Measurements from ENCODE around the gene CCDC83.
A peak's percentile ranks its signal among the peaks of the same experiment; 100 is the strongest.

The CCDC83 gene

GRCh38 chr11:85855341-85855656 is at the start of gene CCDC83:
Gene CCDC83, plus strand, starts transcription at chr11:85855383. Its CDS starts 9,741 bp downstream, at chr11:85865124.
- DNase-seq: no peak

GRCh38 chr11:85805387-85805786 is 49.8 kb upstream of the CCDC83 start:
- no peak for DNase-seq

DNA sequence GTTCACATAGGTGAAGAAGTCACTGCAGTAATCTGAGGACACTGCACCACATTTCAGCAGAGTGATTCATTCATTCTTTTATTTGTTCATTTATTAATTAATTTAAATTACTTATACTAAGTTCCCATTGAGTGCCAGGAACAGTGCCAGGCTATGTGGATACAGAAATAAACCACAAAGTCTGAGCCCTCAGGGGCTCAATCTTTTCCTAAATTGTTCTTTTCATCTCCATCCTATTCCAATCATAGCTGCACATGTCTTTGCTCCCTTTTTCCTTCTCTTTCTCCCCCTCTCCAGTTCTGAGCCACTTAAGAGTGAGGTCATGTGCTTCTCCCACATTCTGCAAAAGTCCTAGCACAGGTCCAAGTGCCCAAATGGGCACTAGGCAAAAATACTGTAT is 49.2 kb upstream of the CCDC83 start:
- DNase-seq: no peak

- no peak for DNase-seq
Measured at GRCh38 chr11:85806876-85807275, 48.3 kb upstream of the CCDC83 start.

DNA sequence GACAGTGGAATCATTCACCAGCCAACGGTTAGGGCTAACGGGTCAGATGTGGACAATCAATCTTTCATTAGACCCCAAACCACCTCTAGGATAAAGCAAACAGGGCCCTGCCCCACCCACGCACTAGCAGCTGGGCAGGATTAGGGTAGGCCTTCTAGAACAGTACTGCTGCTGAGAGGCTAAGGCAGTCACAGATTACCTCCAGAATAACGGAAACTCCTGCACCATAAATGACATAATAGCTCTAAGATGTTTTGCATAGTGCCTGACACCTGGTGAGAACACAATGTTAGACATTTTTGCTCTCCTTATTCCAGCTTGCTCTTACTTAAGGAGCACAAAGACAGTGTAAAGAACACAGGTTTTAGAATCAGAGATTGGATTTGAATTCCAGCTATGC is 46.0 kb upstream of the CCDC83 start:
- no peak for DNase-seq

- peak; percentile 14 for DNase-seq
Measured at GRCh38 chr11:85809863-85810262, 45.3 kb upstream of the CCDC83 start.

DNA sequence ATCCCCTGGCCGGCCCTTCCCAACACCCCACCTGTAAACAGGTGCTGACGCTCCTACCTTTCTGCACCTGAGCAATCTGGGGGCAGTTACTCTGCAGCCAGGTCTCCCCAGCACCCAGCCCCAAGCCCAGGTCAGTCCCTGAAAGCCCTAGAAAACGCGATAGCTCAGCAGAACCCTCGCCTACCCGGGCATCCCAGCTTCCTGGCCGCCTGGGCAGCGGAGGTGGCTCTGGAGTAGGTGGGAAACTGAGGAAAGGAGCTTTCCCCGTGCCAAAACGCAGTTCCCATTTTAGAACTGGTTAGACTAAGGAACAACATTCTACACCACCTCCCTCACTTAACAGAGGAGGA is 44.7 kb upstream of the CCDC83 start:
- no peak for DNase-seq

GRCh38 chr11:85810871-85811611 is 44.1 kb upstream of the CCDC83 start, which contains the start of gene SYTL2:
Gene SYTL2, minus strand, starts transcription at chr11:85811141. Its CDS starts 53,416 bp downstream, at chr11:85757725.
- peak; percentile 76 for DNase-seq

GRCh38 chr11:85811624-85812023 is 43.6 kb upstream of the CCDC83 start:
- DNase-seq: no peak

- no peak for DNase-seq
Measured at GRCh38 chr11:85813721-85814120, 41.5 kb upstream of the CCDC83 start.

GRCh38 chr11:85815186-85815931 is 39.8 kb upstream of the CCDC83 start:
- DNase-seq: no peak

DNA sequence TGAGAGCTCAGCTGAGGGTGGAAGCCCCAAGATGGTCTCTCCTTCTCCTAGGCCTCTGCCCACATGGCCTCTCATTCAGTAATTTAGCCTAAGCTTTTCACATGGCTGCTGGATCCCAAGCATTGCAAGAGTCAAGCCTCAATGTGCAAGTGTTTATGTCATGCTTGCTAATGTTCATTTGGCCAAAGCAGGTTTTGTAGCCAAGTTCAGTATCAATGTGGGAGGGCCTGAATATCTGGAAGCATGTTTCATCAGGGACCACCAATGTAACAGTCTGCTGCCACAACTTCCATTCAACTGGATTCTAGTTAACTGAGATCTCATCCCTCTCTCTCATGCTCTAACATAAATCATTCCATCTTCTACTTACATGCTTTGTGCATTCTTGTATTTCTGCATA is 35.7 kb upstream of the CCDC83 start:
- DNase-seq: no peak

DNA sequence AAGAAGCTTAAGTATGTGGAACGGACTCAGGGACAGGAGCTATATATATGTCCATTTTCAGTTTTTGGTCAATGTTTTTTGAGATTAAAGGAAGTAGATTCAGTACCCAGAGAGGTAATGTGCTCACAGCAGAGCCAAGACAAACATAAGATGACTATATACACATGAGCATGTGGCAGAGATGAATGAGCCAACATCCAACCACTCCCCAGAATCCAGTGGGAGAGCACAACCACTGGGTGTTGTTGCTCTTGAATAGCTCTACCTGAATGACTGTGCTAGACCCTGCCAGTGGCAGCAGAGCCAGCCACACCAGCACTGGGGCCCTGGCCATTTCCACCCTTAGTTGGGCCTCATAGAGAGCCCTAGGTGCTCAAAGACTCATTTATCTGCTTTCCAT is 33.5 kb upstream of the CCDC83 start:
- DNase-seq: no peak

DNA sequence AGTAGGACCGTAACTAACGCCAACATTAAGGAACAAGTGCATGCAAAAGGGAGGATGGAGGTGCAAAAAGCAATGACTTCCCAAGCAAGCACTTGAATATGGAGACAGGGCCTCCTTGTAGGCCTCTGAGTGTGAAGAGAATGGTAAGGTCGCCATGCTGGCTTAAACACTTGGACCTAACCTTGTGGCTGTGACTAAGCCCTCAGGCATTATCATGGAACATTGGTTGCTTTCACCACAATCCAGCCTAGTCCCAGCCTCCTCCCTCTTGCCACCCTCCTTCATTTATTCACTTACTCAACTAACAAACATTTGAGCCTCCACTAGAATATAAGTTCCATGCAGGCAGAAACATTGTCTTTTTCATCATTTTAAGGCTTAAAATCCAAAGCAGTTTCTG is 32.4 kb upstream of the CCDC83 start:
- DNase-seq: no peak

DNA sequence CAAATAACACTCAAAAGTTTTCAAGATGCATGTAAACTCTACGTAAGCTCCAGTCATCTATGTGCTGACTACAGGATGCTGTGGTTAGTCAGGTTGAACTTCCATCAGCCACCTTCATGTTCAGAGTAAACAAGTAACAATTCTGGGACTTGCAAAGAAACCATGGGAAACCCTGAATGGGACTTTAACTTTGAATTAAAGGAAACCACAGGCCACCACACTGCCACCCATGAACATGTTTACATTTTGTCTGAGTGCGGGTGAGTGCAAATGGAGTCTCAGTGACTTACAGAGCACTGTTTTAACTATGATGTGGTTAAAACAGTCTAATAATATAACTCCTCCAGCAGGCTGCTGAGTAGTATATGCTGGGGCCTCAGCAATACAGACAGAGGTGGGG is 31.4 kb upstream of the CCDC83 start:
- peak; percentile 29 for DNase-seq

GRCh38 chr11:85825616-85826015 is 29.6 kb upstream of the CCDC83 start:
- DNase-seq: no peak

DNA sequence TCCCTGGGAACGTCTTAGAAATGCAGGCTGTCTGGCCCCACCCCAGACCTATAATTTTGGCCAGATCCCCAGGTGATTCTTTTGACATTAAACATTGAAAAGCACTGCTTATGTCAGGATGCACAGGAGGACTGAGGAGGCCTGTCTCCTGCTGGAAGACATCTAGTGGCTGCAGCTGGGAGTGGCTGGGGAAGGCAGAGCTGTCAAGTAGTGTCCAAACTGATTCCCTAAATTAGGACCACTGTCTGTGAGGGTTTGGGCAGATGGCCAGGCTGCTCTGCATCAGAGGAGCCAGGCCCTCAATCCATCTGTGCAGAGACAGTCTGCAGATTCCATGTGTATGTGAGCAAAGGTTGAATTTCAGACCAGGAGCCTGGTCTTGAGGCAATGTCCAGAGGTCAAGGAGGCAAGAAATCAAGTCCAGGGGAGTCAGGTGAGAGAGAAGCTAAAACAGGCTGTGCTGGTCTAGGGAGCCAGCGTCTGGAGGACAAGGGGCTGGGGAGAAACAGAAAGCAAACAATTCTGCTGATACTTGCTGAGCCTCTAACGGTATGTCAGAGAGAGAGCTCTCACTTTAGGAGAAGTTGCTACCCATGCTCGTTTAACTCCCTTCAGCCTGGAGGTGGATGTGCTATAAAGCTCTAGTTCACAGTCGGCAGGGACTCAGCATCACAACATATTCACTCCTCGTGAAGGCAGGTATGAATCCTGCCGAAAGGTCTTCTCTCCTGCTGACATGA is 28.9 kb upstream of the CCDC83 start:
- peak; percentile 14 for DNase-seq

DNA sequence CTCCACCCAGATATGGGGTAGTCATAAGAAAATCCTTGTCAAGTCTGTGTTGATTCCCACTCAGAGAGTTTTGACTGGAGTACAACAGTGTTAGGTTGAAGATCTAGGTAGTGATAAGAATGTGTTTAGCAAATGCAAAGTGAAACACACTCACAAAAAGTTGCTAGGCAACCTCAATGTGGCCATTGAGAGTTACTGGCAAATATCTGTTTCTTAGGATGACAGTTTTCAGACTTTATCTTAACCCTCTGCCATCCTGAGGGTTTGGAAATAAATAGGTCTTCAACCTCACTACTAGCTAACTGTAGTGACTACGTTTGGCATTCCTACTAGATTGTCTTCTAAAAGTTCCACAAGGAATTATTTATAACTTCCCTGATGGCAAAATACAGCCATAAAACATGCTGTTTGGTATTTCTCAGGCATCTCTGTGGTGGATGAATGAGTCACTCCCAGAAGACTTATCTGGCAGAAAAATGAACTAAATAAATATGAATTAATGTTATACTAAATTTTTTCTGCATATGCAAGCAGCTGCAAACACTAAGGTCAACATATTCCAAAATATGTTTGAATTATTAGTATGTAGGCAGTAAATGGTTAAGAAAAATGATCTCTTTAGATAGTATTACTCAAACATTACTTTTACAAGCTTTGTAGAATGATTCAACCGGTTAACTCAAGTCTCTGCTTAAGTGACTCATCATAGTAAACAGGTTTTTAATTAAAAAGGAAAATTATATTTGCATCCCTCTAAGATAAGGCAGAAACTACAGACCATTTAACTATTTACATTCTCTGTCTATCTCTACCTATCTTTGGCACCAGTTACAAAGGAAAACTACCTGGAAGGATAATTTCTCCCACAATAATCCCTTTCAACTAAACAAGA is 27.2 kb upstream of the CCDC83 start:
- no peak for DNase-seq

DNA sequence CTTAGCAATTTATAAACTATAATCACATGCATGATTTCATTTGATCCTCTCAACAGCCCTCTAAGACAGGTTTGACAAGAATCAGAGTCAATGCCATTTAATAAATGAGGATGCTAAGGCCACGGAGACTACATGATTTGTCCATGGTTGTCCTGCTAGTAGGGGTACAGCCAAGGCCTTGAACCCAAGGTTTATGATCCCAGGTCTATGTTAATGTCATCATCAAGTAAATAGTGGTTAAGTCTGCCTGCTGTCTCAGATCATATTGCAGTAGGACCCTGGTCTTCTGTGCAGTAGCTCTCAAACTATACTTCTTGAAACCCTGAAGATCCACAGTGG is 26.6 kb upstream of the CCDC83 start:
- DNase-seq: no peak

GRCh38 chr11:85829172-85829571 is 26.0 kb upstream of the CCDC83 start:
- no peak for DNase-seq

DNA sequence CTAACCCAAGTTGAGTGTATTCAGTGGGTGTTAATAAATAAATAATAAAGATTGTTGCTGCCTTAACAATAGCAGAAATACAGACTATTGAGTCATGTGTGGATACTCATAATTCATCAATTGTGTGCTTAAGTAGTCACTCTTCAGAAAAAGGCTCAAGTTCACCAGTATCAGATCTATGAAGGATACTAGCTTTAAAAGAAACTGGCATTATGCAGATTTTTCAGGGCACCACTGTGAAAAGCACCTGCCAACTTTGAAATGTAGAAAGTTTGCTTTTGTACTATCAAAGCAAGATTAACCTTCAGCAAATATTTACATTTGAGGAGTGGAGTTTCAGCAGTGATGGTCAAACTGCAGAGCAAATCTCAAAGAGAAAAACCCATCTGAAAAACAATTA is 24.1 kb upstream of the CCDC83 start:
- DNase-seq: no peak

DNA sequence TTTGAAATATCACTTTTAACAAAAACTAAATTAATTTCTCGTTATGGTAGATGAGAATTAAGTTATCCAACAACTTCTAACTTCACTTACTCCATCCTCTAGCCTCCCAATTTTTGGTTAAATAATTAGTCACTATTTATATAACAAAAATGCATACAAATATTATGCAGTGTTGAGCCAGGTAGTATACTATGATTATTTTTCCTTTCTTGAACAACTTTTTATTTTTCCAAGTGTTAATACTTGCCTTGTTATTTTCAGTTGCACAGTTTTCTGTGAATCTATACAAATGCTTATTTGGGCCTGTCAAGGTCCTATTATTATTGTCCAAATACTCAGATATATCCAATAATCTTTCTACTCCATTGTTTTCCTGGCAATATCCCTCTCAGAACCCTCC is 19.9 kb upstream of the CCDC83 start:
- DNase-seq: no peak

GRCh38 chr11:85835729-85836128 is 19.5 kb upstream of the CCDC83 start:
- DNase-seq: no peak

Measured in activated naive CD4-positive, alpha-beta T cell treated with anti-CD3 and anti-CD28 coated beads, Interleukin-2, amount 50 U/mL, for 16 hours (primary cell).